Measurements from ENCODE around the gene KCNQ1. TPM values are rescaled to one million over a fixed set of nuclear protein-coding genes. Genes with fewer than 3 reads are reported as not detected.
A peak's percentile ranks its signal among the peaks of the same experiment; 100 is the strongest.

KCNQ1 gene
- total RNA-seq, 1 donor from 2014 or later, result 52.9 TPM

DNA sequence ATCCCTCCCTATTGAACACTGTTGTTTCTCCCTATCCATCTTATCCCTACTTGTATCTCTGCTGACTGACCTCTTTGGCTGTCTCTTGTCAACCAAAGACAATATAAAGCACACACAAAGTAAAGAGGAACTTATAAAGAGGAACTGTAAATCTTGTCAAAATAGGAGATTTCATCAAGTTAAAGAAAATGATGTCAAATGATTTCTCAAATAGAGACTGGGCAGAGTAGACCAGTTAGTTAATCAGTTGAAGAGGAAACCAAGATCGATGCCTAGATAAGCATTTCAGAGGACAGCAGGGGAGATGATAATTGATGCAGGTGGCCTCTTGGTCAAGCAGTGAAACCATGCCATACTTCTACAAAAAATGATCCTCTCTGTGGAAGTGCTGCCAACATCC, 232.3 kb downstream of the KCNQ1 start:
- TF ChIP-seq, protein P1, sequence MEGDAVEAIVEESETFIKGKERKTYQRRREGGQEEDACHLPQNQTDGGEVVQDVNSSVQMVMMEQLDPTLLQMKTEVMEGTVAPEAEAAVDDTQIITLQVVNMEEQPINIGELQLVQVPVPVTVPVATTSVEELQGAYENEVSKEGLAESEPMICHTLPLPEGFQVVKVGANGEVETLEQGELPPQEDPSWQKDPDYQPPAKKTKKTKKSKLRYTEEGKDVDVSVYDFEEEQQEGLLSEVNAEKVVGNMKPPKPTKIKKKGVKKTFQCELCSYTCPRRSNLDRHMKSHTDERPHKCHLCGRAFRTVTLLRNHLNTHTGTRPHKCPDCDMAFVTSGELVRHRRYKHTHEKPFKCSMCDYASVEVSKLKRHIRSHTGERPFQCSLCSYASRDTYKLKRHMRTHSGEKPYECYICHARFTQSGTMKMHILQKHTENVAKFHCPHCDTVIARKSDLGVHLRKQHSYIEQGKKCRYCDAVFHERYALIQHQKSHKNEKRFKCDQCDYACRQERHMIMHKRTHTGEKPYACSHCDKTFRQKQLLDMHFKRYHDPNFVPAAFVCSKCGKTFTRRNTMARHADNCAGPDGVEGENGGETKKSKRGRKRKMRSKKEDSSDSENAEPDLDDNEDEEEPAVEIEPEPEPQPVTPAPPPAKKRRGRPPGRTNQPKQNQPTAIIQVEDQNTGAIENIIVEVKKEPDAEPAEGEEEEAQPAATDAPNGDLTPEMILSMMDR (IDR thresholded peaks at IDR 0.05), result no peak
- ATAC-seq (peak; percentile 57), DNase-seq (no peak)
- intact Hi-C loops (cut with DNase I), result no loop called here
- Histone ChIP-seq H3K27ac (no peak overlapping the region), H3K4me3 (no peak overlapping the region), H3K27me3 (no peaks in the 10 kb centered on the region), H3K9me3 (no peaks in the 10 kb centered on the region), H3K4me1 (peaks cover 13% of the 10 kb centered on the region), H3K36me3 (no peaks in the 10 kb centered on the region)

DNA sequence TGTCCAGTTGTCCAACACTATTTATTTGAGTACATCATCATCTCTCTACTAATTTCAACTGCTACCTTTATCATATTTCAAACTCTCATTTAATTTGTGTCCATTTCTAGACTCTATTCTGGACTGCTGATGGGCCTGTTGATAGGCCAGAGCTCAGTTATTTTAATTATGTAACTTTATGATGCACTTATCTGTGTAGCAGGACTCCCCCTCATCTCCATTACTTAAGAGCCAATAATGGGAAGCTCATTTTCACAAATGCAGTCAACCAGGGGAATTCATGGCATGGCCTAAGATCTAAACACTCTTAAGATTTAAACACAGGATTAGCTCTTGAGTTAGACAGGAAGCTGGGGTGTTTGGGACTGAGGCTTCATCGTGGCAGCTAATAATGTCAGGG, 233.6 kb downstream of the KCNQ1 start:
- Histone ChIP-seq H3K4me1 (peaks cover 13% of the 10 kb centered on the region), H3K36me3 (no peaks in the 10 kb centered on the region), H3K27ac (no peak overlapping the region), H3K27me3 (no peaks in the 10 kb centered on the region), H3K9me3 (no peaks in the 10 kb centered on the region), H3K4me3 (no peak overlapping the region)
- intact Hi-C loops (cut with DNase I), result no loop called here
- DNase-seq, result no peak
- TF ChIP-seq, protein P1 (IDR thresholded peaks at IDR 0.05), result no peak
- no peak for ATAC-seq

DNA sequence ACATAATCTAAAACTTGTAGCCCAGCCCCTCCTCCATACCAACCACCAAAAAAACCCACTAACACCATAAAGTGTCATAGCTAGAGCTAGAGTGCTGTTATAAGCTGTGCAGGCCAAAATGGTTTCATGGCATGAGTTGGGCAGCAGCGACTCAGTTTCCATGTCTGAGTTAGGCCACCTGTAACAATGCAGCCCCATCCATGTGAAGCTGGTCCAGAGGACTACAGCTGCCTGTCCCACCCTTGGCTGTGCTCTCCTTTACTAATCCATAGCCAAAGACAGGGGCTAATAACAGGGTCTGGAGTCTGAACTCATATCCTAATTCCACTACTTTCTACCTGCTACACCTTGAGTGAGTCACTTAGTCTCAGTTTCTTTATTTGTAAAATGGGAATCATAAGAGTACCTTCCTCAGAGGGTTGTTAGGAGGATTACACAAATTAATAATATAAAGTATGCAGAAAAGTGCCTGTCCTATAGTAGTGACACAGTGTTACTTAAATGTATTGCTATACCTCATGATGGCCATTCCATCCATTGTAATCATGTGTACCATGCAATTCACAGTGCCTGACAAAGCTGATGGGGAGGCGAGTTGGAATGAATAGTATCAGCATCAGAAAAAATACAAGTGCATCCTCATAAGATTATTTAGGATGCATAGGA, 234.3 kb downstream of the KCNQ1 start:
- H3K4me3 ChIP-seq, result no peak overlapping the region
- H3K9me3 ChIP-seq, result no peaks in the 10 kb centered on the region
- H3K4me1 ChIP-seq, result peaks cover 13% of the 10 kb centered on the region
- H3K27me3 ChIP-seq, result no peaks in the 10 kb centered on the region
- ATAC-seq, result no peak
- H3K27ac ChIP-seq, result no peak overlapping the region
- no peak for DNase-seq
- no peaks in the 10 kb centered on the region for H3K36me3 ChIP-seq
- TF ChIP-seq, protein P1 (IDR thresholded peaks at IDR 0.05), result no peak
- intact Hi-C loops (cut with DNase I), result no loop called here

DNA sequence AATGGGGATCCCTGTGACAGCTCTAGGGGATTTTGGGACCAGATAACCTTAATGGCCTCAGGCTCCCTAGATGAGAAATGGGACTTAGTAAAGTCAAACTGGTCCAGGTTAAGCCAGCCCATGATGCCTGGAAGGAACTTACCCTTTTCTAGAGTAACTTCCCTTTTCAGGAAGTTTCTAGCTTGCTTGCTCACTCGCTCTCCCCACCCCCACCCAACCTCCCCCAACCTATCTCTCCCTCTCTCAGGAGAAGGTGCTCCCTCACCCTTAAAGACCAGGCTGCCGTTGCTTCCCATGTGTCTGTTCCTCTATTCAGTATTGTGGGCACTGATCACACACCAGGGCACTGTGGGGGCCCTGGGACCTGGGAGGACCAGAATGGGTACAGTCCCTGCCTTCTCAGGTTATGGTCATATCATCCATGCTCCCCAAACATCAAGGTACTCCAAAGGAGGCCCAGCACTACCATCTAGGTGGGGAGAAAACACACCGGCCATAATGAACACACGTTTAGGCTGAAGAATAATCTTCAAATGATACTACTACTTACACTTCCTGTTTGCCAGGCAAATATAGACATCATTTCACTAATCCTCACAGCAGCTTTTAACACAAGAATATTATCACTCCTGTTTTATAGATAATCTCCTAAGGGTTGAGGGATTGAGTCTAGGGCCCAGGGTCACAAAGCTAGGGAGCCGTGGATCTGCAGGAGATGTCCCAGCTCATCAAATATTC, 236.8 kb downstream of the KCNQ1 start:
- intact Hi-C loops (cut with DNase I), result no loop called here
- Histone ChIP-seq H3K4me3 (no peak overlapping the region), H3K4me1 (no peaks in the 10 kb centered on the region), H3K27me3 (no peaks in the 10 kb centered on the region), H3K27ac (no peak overlapping the region), H3K36me3 (no peaks in the 10 kb centered on the region), H3K9me3 (no peaks in the 10 kb centered on the region)
- DNase-seq (no peak), ATAC-seq (no peak)
- TF ChIP-seq, protein P1 (IDR thresholded peaks at IDR 0.05), result no peak

DNA sequence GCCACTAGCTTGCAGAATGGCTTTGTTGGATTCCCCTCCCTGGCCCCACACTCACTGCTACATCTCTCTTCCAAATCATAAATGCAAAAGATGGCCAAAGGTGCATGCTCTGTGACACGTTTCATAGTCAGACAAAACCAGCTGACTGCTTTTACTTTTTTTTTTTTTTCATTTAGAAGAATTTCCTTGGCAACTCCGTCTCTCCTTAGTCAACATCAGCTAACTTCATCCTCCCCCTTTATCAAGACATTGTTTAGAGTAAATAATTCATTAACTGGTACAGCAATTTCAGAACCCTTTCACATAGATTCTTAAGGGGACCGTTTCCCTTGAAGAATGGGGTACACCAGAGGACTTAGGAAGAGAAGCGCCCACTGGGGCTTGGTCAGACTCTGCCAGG, 239.0 kb downstream of the KCNQ1 start:
- Histone ChIP-seq H3K27ac (no peak overlapping the region), H3K4me3 (no peak overlapping the region), H3K36me3 (no peaks in the 10 kb centered on the region), H3K27me3 (no peaks in the 10 kb centered on the region), H3K4me1 (peaks cover 13% of the 10 kb centered on the region), H3K9me3 (no peaks in the 10 kb centered on the region)
- ATAC-seq, result no peak
- intact Hi-C loops (cut with DNase I), result no loop called here
- DNase-seq, result no peak
- TF ChIP-seq, protein P1 (IDR thresholded peaks at IDR 0.05), result no peak

All from upper lobe of right lung (tissue), 1 donor.